Measurements from ENCODE around the gene BMP7.
"Not testable (repeated sequence)": the region's sequence is repeated elsewhere in the genome, so short reads cannot be mapped to it uniquely, and the experiment has no call there.

BMP7 gene

GRCh38 chr20:57287007-57287880 is 20.8 kb upstream of the BMP7 start:
- DNase-seq: no peak

GRCh38 chr20:57283860-57284259 is 17.4 kb upstream of the BMP7 start:
- no peak for DNase-seq

GRCh38 chr20:57282670-57283361 is 16.4 kb upstream of the BMP7 start:
- no peak for DNase-seq

GRCh38 chr20:57281900-57282299 is 15.5 kb upstream of the BMP7 start:
- no peak for DNase-seq

GRCh38 chr20:57280221-57280620 is 13.8 kb upstream of the BMP7 start:
- DNase-seq: no peak

- not testable (repeated sequence) for DNase-seq
Observed at GRCh38 chr20:57279548-57279947, 13.1 kb upstream of the BMP7 start.

- DNase-seq: no peak
Observed at GRCh38 chr20:57278457-57278856, 12.0 kb upstream of the BMP7 start.

- no peak for DNase-seq
Observed at GRCh38 chr20:57277398-57278105, 11.1 kb upstream of the BMP7 start.

- no peak for DNase-seq
Observed at GRCh38 chr20:57276221-57276620, 9.8 kb upstream of the BMP7 start.

- DNase-seq: no peak
Observed at GRCh38 chr20:57275813-57276212, 9.4 kb upstream of the BMP7 start.

- DNase-seq: no peak
Observed at GRCh38 chr20:57275334-57275733, 8.9 kb upstream of the BMP7 start.

- no peak for DNase-seq
Observed at GRCh38 chr20:57274846-57275245, 8.4 kb upstream of the BMP7 start.

GRCh38 chr20:57274299-57274698 is 7.9 kb upstream of the BMP7 start:
- no peak for DNase-seq

GRCh38 chr20:57272883-57273535 is 6.6 kb upstream of the BMP7 start:
- DNase-seq: no peak

GRCh38 chr20:57270204-57270984 is 4.0 kb upstream of the BMP7 start:
- DNase-seq: no peak

GRCh38 chr20:57269148-57269984 is 2.9 kb upstream of the BMP7 start:
- no peak for DNase-seq

GRCh38 chr20:57268399-57269076 is 2.1 kb upstream of the BMP7 start:
- no peak for DNase-seq

- no peak for DNase-seq
Observed at GRCh38 chr20:57267158-57267821, 849 bp upstream of the BMP7 start.

- DNase-seq: no peak
Observed at GRCh38 chr20:57265997-57266290, 497 bp downstream of the BMP7 start.

- DNase-seq: no peak
Observed at GRCh38 chr20:57265336-57265996, 975 bp downstream of the BMP7 start.

All from stimulated activated naive CD4-positive, alpha-beta T cell (primary cell).